ENCODE measurements around the gene GPR39. TPM values are rescaled to one million over a fixed set of nuclear protein-coding genes. Genes with fewer than 3 reads are reported as not detected.

Gene GPR39
- total and polyA plus RNA-seq, 12 donors = 0.10 to 0.28 (median 0.17) TPM; not detected in 7

DNA sequence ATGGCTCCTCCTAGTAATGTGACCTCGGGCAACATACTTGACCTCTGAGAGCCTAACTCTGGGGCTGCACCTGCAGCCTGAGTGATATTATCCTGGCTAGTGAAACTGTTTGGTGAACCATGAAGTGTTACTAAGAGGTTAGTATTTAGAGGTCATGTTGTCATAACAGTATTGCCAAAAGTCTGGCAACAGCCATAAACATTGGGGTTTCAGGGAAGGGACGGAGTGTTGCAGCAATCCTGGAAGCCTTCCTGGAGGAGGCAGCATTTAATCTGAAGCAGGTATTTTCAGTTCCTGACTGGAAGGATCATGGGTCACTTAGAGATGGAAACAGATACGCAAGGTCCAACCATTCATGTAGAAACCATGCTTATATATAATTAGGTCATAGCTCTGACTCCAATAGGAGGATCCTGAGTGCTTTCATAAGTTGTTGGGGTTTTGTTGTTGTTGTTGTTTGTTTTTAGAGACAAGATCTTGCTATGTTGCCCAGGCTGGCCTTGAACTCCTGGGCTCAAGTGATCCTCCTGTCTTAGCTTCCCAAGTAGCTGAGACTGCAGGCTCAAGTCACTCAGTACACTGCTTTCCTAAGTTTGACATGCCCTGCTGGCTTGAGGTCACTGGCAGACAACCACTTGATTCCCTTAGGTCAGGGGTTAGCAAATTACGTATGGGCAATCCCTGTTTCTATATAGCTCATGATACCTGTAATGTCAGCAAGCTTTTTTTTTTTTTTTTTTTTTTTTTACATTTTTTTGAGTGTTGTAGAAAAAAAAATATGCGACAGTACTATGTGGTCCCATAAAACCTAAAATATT is 21.5 kb downstream of the GPR39 start:
- WGBS, 4 donors = 81 to 92% (median 88%) methylated on average over 5 of the region's 5 CpGs
- TF ChIP-seq POLR2A (IDR thresholded peaks at IDR 0.05) = no peak
- TF ChIP-seq, protein P1, sequence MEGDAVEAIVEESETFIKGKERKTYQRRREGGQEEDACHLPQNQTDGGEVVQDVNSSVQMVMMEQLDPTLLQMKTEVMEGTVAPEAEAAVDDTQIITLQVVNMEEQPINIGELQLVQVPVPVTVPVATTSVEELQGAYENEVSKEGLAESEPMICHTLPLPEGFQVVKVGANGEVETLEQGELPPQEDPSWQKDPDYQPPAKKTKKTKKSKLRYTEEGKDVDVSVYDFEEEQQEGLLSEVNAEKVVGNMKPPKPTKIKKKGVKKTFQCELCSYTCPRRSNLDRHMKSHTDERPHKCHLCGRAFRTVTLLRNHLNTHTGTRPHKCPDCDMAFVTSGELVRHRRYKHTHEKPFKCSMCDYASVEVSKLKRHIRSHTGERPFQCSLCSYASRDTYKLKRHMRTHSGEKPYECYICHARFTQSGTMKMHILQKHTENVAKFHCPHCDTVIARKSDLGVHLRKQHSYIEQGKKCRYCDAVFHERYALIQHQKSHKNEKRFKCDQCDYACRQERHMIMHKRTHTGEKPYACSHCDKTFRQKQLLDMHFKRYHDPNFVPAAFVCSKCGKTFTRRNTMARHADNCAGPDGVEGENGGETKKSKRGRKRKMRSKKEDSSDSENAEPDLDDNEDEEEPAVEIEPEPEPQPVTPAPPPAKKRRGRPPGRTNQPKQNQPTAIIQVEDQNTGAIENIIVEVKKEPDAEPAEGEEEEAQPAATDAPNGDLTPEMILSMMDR (IDR thresholded peaks at IDR 0.05) = no peak
- H3K4me1 ChIP-seq (replicated peaks in 1 of 2) = no peaks in the 10 kb centered on the region
- DNase-seq = no peak
- no peak overlapping the region for H3K27ac ChIP-seq
- no peaks in the 10 kb centered on the region for H3K36me3 ChIP-seq (replicated peaks in 1 of 2)
- H3K9me3 ChIP-seq (replicated peaks in 1 of 3) = no peaks in the 10 kb centered on the region
- H3K27me3 ChIP-seq = no peaks in the 10 kb centered on the region
- intact Hi-C loops (cut with DNase I) = no loop called here
- H3K4me3 ChIP-seq = no peak overlapping the region

DNA sequence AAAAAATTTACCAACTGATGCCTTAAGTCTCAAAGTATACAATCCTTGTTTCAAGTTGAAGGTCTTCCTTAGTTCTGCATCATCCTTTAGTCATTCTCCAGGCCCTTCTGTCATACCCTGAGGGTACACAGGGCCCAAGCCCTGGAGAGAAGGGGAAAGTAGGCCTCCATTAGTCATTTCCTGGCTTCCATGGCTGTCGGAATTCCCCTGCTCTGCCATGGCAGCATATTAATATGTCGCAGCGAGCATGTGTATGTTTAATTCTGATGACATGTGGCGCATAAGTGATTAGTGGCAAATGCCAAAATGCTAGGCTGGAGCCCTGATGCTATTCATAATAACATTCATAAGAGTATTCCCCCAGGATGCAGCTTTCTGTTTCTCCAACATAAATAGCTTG is 22.1 kb downstream of the GPR39 start:
- intact Hi-C loops (cut with DNase I) = no loop called here
- no peaks in the 10 kb centered on the region for H3K36me3 ChIP-seq (replicated peaks in 1 of 2)
- no peak overlapping the region for H3K4me3 ChIP-seq
- WGBS, 4 donors = 72 to 87% (median 76%) methylated on average over 4 of the region's 4 CpGs
- no peak for DNase-seq
- no peak for TF ChIP-seq POLR2A (IDR thresholded peaks at IDR 0.05)
- TF ChIP-seq, protein P1 (IDR thresholded peaks at IDR 0.05) = no peak
- no peaks in the 10 kb centered on the region for H3K4me1 ChIP-seq (replicated peaks in 1 of 2)
- no peaks in the 10 kb centered on the region for H3K27me3 ChIP-seq
- H3K9me3 ChIP-seq (replicated peaks in 1 of 3) = no peaks in the 10 kb centered on the region
- no peak overlapping the region for H3K27ac ChIP-seq

DNA sequence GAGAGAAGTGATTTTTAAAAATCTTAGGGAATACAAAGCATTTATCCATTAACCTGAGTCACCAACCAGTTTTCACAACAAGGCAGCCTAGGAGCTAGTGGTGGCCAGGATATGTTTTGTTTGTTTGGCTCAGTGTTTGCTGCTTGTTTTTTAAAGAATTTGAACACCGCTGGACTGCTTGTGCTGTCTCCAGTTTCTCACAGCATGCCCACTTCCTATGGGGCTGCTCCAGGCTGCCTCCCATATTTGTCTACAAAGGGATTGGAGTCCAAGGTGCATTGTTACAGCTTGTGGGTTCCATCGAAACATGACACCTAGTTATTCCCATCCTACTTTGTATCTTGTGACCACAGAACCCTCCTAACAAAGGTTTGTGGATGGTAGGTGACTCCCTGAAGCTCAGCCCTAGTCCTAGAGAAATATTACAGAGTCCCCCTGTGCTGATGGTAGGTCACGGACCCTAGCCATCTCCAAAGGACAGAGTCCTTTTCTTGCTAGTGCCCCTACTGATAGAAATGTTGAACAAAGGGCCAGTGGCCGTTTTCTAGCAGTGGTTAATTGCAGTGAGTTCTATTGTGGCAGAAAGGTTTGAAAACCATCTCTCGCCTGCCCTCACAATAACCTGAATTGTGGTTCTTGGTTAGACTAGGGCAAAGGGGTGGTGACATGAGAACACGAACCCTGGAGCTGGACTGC is 23.2 kb downstream of the GPR39 start:
- 63 to 72% (median 67%) methylated on average over 6 of the region's 6 CpGs for WGBS, 4 donors
- Histone ChIP-seq H3K4me1 (replicated peaks in 1 of 2) (no peaks in the 10 kb centered on the region), H3K27ac (no peak overlapping the region), H3K36me3 (replicated peaks in 1 of 2) (no peaks in the 10 kb centered on the region), H3K4me3 (no peak overlapping the region), H3K9me3 (replicated peaks in 1 of 3) (no peaks in the 10 kb centered on the region), H3K27me3 (no peaks in the 10 kb centered on the region)
- TF ChIP-seq POLR2A (IDR thresholded peaks at IDR 0.05) = no peak
- TF ChIP-seq, protein P1 (IDR thresholded peaks at IDR 0.05) = no peak
- DNase-seq = no peak
- intact Hi-C loops (cut with DNase I) = no loop called here

DNA sequence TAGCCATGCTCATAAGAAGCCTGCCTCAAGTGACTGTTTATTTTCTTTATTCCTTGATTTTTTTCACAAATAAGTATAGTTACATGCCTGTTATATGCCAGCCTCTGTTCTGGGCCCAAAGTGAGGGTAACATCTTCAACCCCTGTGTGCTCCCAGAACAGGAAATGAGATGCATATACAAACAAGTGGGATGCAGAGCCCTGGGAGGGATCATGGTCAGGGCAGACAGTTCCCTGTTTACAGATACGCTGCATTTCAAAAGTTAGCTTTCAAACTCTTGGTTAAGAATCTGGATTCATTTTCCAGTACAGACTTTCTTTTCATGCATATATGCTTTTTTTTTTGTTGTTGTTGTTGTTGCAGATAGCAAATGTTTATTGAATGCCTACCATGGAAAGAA is 24.4 kb downstream of the GPR39 start:
- no peaks in the 10 kb centered on the region for H3K9me3 ChIP-seq (replicated peaks in 1 of 3)
- no peaks in the 10 kb centered on the region for H3K36me3 ChIP-seq (replicated peaks in 1 of 2)
- no peak overlapping the region for H3K4me3 ChIP-seq
- DNase-seq = no peak
- no peaks in the 10 kb centered on the region for H3K4me1 ChIP-seq (replicated peaks in 1 of 2)
- H3K27me3 ChIP-seq = no peaks in the 10 kb centered on the region
- 70 to 87% (median 81%) methylated on average over 1 of the region's 1 CpG for WGBS, 4 donors
- TF ChIP-seq, protein P1 (IDR thresholded peaks at IDR 0.05) = no peak
- H3K27ac ChIP-seq = no peak overlapping the region
- intact Hi-C loops (cut with DNase I) = no loop called here

All from adrenal gland (tissue), 12 donors.